T-helper 22 cell (primary cell): ENCODE results near the gene SP100.

Source experiments
- DNase-seq: peaks from one replicate; pipeline ENCODE4 v3.0.0-alpha.2; 2020; ENCODE audit warnings: low read depth

Gene SP100

DNA sequence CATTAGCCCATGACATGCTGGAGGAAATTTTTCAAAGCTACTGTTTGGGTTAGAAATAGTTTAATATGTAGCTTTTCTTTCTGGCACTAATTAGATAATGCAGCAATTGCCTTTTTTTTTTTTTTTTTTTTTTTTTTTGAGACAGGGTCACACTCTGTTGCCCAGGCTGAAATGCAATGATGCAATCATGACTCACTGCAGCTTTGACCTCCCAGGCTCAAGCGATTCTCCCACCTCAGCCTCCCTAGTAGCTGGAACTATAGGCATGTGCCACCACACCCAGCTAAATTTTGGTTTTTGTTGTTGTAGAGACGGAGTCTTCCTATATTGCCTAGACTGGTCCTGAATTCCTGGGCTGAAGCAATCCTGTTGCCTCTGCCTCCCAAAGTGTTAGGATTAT, 136.2 kb downstream of the SP100 start:
- no peak for DNase-seq

DNA sequence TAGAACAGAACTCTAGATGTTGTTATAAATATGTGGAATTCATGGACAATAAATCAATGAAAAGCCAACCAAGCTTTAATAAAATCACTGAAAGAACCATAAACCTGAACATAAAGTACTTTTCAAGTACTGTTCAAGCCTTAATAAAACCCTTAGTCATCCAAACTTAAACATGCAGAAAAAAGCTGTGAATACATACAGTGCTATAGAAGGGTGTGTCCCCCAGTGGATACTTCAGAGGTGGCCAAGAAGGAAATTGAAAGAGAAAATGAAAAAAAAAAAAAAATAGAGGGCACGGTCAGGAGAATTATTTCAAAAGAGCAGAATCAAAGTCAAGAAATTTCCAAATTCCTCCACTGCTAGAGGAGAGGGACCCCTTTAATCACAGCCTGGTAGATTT, 141.1 kb downstream of the SP100 start:
- no peak for DNase-seq

DNA sequence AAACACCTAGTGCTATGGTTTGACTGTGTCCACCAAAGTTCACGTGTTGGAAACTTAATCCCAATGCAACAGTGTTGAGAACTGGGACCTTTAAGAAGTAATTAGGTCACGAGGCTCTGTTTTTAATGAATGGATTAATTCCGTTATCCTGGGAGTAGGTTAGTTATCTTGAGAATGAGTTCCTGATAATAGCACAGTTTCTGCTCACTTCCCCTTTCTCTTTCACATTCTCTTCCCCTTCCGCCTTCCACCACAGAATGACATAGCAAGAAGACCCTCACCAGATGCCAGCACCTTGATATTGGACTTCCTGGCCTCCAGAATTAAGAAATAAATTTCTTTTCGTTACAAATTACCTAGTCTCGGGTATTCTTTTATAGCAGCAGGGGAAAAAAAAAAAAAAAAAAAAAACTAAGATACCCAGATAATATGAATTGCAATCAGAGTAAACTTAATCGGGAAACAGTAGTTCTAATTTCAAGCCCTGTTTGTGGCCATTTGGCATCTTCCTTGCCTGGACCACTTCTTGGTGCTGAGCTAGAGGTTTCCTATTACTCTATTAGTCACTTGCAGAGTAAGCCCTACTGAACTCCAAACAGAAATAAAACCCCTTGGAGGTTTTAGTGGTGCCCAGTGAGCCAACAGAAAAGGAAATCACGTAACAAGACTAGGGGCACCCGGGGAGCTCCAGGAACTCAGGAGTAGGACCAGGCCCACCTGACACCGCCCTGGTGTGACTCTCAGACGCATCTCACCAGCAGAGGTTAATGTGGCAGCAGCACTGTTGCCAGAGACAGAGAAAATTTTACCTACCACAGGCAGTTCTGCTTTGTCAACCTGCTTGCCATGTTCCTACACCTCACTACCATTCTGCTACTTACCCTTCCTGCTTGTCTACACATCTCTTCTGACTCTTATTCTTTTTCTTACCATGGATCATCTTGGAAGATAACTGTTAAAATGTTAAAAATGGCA, 149.1 kb downstream of the SP100 start:
- DNase-seq: no peak

DNA sequence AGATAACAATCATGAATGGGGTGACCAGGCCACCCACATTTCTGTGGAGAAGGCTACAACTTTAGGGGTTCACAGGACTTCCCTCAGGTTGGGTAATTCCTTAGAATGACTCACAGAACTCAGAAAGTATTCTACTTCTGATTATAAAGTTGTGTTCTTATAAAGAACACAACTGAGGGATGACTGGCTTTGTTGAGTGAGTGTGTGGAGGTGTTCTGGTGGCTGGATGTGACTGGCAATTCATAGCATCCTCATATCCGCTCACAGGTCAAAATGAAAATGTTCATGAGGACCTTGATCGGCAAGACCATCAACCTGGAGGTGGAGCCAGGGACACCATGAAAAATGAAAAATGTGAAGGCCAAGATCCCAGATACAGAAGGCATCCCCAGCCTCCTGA, 153.3 kb downstream of the SP100 start:
- no peak for DNase-seq

DNA sequence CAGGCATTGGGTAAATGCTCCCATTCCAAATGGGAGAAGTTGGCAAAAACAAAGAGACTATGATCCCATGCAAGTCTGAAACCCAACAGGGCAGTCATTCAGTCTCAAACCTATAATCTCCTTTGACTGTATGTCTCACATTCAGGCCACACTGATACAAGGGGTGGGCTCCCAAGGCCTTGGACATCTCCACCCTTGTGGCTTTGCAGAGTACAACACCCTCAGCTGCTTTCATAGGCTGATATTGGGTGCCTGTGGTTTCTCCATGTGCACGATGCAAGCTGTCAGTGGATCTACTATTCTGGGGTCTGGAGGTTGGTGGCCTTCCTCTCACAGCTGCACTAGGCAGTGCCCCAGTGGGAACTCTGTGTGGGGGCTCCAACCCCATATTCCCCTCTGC, 155.0 kb downstream of the SP100 start:
- DNase-seq: no peak

DNA sequence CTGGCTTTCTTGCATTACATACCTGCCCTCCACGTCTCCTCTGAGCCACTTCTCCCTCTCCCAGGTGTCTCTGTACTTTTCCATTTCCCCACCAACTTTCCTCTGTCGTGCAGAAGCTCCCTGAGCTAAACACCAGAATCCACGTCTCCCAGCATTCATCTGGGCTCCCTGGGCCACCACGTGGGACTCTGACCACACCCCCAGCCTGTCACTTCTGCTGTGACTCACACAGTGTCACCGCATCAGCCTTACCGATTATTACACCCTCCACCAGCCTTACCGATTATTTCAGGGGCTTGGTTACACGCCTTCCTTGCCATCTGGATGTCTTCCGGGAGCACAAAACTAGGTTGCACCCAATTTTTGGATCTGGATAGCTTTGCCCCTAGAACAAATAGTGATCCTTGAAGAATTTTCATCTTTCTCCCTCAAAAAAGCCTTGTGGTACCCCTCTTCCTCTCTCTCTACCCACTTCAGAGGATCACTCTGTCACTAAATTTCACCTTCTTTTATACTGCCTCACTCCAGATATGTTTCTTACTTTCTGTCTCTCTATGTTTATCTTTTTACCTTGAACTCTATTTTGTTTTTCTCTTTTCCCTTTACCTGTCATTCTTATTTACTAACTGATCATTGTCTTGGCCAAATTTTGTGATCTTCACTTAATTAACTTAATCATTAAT, 159.8 kb downstream of the SP100 start:
- no peak for DNase-seq

DNA sequence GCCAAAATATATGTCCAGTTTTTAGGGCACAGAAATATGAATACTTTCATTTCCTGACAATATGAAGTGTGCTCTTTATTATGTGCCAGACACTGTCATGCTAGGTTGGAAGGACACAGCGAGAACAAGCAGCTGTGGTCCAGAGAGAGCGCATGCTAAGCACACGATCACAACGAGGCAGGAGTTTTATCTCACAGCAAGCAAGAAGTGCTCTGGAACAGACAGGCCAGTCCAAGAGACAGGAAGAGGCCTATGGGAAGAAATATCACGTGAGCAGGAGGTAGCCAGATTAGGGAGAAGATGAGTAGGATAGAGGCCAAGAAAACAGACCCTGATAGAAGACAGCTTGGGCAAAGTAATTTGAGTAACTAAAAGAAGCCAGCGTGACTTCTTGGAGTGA, 161.1 kb downstream of the SP100 start:
- no peak for DNase-seq

DNA sequence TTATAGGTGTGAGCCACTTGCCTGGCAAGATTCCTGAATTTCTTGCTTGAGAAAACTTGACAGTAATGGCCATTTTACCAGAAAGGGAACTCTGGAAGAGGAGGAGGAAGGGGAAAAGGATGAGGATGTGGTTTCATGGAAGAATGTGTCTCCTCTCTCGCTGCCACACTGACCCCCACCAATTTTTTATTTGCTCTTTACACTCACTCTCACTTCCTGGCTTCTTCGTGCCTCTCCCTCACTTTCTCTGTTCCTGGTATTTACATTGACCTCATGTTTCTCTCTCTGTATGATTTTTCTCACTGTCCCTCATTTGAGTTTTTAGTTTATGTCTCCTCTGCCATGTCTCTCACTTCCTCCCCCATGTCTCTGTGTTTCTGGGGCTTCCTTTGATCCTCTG, 162.1 kb downstream of the SP100 start:
- no peak for DNase-seq

DNA sequence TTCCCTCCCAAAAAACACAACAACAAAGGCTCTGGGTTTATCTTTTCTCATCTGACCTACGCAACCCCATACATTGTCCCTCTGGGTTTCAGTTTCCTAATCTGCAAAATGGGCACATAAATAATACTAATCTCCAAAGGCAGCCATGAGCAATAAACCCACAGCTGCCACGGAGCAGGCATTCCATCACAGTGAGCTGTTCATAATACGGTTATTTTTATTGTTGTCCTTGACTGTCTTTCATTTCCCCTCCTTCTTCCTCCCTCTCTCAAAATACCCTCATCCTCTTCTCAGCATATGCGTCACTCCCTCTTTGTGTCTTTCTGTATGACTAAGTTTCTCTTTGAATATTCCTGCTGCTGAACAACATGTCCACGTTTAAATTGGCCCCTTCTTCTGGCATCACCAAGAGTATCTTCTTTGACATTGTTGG, 166.9 kb downstream of the SP100 start:
- no peak for DNase-seq

DNA sequence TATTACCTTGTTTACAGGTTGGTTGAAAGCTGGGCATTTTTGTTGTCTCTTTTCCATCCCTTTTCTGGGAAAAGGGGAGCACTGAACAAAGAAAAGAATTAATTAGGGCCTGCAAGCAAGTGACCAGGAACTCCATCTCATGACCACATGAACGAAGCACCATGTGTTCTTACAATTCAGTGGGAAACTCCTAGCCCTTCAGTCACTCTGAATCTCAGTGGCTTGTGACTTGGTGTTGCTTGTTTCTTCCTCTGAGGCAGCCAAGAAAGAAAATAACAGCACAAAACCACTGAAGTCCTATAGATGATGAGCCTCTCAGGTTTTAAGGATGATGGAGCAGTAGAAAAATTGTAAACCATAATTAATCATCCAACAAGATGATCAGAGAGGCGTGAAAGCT, 167.6 kb downstream of the SP100 start:
- no peak for DNase-seq

DNA sequence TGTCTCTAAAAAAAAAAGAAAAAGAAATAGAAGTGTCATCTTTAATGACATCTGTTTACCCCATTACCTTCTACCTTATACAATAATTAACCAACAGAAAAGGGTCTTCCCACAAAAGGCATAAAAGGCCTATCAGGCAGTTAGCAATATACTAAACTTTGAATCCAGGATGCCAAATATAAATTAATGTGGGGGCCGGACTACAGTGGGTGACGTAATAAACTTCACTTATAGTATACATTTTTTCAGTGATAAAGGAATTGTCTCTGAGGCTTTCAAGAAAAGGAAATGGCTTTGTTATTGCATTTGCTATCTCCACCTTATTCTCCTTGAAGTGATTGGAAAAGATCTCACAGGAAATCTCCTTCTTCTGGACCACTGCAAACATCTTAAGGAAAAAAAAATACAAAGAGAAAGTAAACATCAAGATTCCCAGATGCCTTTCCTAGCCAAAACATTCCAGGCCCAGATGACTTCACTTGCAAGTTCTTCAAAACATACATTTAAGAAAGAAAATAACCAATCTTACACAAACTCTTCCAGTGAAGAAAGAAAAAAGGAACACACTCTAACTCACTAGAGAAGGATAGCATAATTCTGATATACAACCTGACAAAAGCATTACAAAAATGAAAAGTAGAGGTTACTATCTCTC, 170.5 kb downstream of the SP100 start:
- no peak for DNase-seq

DNA sequence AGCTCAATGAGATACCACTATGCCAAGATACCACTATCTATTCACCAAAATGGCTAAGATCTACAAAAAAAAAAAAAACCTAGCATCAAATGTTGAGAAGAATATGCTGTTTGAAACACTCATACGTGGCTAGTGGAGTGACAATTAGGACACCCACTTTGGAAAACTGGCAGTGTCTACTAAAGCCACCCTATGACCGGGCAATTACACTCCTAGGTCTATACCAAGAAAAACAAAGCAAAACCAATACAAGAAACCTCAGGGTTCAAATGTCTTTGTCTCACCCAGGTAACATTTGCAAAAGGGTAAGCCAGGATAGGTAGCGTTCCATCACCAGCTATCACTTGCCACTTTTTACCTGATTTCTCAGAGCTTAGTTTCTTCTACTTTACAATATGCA, 173.0 kb downstream of the SP100 start:
- DNase-seq: no peak

DNA sequence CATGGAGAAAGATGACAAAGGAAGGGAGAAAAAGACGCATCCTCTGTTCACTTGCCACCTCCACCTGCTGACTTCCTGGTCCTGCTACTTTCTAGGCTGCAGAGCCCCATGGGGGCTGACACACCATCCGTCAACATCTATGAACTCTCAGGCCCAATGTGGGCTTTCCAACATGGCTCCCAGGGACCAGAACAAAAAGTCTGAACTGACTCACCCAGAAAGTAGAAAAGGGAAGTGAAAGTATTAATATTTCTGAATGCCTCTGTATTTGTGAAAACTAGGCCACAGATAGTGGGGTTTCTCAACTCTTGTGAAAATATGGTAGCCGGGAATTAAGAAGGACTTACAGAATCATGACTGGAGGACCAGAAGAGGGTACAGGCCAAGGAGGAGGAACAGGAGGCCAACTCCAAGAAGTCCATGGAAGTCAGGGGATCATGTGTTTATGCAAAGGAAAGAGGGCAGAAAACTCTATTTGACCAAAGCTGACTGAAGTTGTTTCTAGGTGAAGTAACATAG, 173.6 kb downstream of the SP100 start:
- no peak for DNase-seq

DNA sequence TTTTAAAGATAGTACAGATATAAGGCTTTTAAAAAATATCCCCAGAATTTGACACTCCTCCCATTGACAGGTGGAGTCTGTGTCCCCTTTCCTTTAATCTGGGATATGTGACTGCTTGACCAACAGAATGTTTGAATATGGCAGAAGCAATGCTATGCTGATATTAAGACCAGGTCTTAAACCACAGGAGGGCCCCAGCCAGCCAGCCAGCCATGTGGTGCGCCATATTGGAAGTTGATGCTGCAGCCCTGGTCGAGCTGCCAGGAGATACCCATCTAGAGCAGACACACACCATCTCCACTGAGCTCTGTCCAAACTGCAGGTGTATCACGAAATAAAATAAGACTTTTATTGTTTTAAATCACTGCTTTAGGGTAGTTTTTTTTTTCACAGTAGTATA, 174.3 kb downstream of the SP100 start:
- DNase-seq: no peak

DNA sequence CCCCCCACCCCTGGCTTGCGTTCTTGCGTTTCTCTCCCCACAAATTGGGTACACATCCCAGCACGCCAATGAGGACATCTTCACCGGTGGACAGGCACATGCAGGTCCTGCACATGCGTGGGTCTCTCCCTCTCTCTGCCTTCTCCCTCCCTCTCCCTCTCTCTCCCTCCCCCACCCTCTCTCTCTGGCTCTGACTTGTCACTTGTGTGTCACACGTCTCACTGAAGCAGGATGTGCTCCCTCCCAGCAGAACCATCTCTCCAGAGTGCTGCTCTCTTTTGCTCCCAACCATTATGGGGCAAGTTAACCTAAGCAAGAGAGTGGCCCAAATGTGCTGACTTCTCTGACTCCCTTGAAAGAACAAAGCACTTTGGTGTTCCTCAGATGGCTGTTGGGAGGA, 175.8 kb downstream of the SP100 start:
- DNase-seq: no peak

DNA sequence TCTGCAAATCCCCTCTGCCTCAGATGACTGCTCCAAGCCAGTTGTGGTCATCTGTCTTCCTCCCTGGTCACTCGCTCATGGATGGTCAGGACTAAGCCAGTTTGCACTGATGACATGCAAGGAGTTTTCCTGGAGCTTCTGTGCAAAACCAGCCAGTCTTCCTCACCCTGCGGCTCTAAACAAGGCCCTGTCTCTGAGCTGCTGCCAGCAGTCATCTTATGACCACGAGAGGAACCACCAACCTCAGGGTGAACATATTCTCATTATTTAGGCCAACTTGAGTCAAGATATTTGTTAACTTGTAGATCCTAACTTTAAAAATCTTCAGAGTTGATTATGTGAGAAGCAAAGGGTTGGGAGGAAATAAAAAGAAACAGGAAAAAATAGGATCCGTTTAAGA, 176.8 kb downstream of the SP100 start:
- DNase-seq: no peak
